Right kidney (tissue), 1 donor: Measurements from ENCODE around the gene SLC35A4.
"Not testable (repeated sequence)": the region's sequence is repeated elsewhere in the genome, so short reads cannot be mapped to it uniquely, and the experiment has no call there.

Source experiments
- DNase-seq: peaks from one replicate; pipeline ENCODE4 v3.0.0-alpha.2; 2016

Gene SLC35A4

GRCh38 chr5:140588311-140589070 lies 23.9 kb downstream of the SLC35A4 start:
- no peak for DNase-seq

GRCh38 chr5:140590861-140591260 lies 26.2 kb downstream of the SLC35A4 start:
- no peak for DNase-seq

- no peak for DNase-seq
These were observed 27.2 kb downstream of the SLC35A4 start for GRCh38 chr5:140591747-140592372.

- not testable (repeated sequence) for DNase-seq
These were observed 28.4 kb downstream of the SLC35A4 start for GRCh38 chr5:140593070-140593469.

- DNase-seq: no peak
These were observed 29.5 kb downstream of the SLC35A4 start for GRCh38 chr5:140594169-140594568.

- no peak for DNase-seq
These were observed 31.1 kb downstream of the SLC35A4 start for GRCh38 chr5:140595538-140596300.

GRCh38 chr5:140596321-140596741 lies 31.7 kb downstream of the SLC35A4 start:
- DNase-seq: no peak

GRCh38 chr5:140598836-140599235 lies 34.2 kb downstream of the SLC35A4 start:
- DNase-seq: no peak

- DNase-seq: no peak
These were observed 35.5 kb downstream of the SLC35A4 start for GRCh38 chr5:140600096-140600495.

GRCh38 chr5:140602147-140602546 lies 37.5 kb downstream of the SLC35A4 start:
- no peak for DNase-seq

GRCh38 chr5:140603446-140603698 lies 38.7 kb downstream of the SLC35A4 start:
- not testable (repeated sequence) for DNase-seq

GRCh38 chr5:140603734-140604133 lies 39.1 kb downstream of the SLC35A4 start:
- no peak for DNase-seq

- DNase-seq: no peak
These were observed 41.3 kb downstream of the SLC35A4 start for GRCh38 chr5:140605879-140606278.

- DNase-seq: no peak
These were observed 42.4 kb downstream of the SLC35A4 start for GRCh38 chr5:140607031-140607430.

- DNase-seq: no peak
These were observed 44.1 kb downstream of the SLC35A4 start for GRCh38 chr5:140608722-140609121.

GRCh38 chr5:140609126-140609525 lies 44.5 kb downstream of the SLC35A4 start:
- no peak for DNase-seq

GRCh38 chr5:140611020-140611521 lies 46.4 kb downstream of the SLC35A4 start:
- DNase-seq: no peak
